Measurements from ENCODE around the gene NAALADL2. TPM values are rescaled to one million over a fixed set of nuclear protein-coding genes. Genes with fewer than 3 reads are reported as not detected.

Gene NAALADL2
- total RNA-seq, 1 donor from 2014 or later: 2.8 TPM

- TF ChIP-seq CTCF (conservative IDR thresholded peaks at IDR 0.05): no peak
- Mint-ChIP-seq H3K4me1 (no peaks in the 10 kb centered on the region), H3K27ac (ENCODE audit: unreplicated experiment) (no peak overlapping the region), H3K9me3 (peaks cover 5% of the 10 kb centered on the region), H3K36me3 (ENCODE audit: low read depth) (no peaks in the 10 kb centered on the region), H3K4me3 (no peak overlapping the region), H3K27me3 (ENCODE audit: low read depth) (no peaks in the 10 kb centered on the region)
- no peak for DNase-seq (ENCODE audit: low read depth, low spot score)
These were observed 726.8 kb downstream of the NAALADL2 start for GRCh38 chr3:175585898-175586297.

GRCh38 chr3:175590745-175591144, 731.6 kb downstream of the NAALADL2 start:
- H3K36me3 Mint-ChIP-seq (ENCODE audit: low read depth): peaks cover 5% of the 10 kb centered on the region

GRCh38 chr3:175591375-175591774, 732.2 kb downstream of the NAALADL2 start:
- peaks cover 11% of the 10 kb centered on the region for H3K9me3 Mint-ChIP-seq
- peaks cover 5% of the 10 kb centered on the region for H3K36me3 Mint-ChIP-seq (ENCODE audit: low read depth)
- no peaks in the 10 kb centered on the region for H3K27me3 Mint-ChIP-seq (ENCODE audit: low read depth)
- H3K27ac Mint-ChIP-seq (ENCODE audit: unreplicated experiment): no peak overlapping the region
- no peak overlapping the region for H3K4me3 Mint-ChIP-seq
- TF ChIP-seq CTCF (conservative IDR thresholded peaks at IDR 0.05): no peak
- H3K4me1 Mint-ChIP-seq: no peaks in the 10 kb centered on the region
- DNase-seq (ENCODE audit: low read depth, low spot score): no peak

More at GRCh38 chr3:175590745-175591144, 731.6 kb downstream of the NAALADL2 start:
- Mint-ChIP-seq H3K27me3 (ENCODE audit: low read depth) (no peaks in the 10 kb centered on the region), H3K9me3 (peaks cover 11% of the 10 kb centered on the region), H3K4me3 (no peak overlapping the region), H3K27ac (ENCODE audit: unreplicated experiment) (no peak overlapping the region), H3K4me1 (no peaks in the 10 kb centered on the region)
- no peak for TF ChIP-seq CTCF (conservative IDR thresholded peaks at IDR 0.05)
- DNase-seq (ENCODE audit: low read depth, low spot score): no peak

GRCh38 chr3:175593331-175593730, 734.2 kb downstream of the NAALADL2 start:
- DNase-seq (ENCODE audit: low read depth, low spot score): no peak
- Mint-ChIP-seq H3K27me3 (ENCODE audit: low read depth) (no peaks in the 10 kb centered on the region), H3K36me3 (ENCODE audit: low read depth) (peaks cover 5% of the 10 kb centered on the region), H3K4me1 (no peaks in the 10 kb centered on the region), H3K27ac (ENCODE audit: unreplicated experiment) (no peak overlapping the region), H3K4me3 (no peak overlapping the region), H3K9me3 (peaks cover 8% of the 10 kb centered on the region)
- TF ChIP-seq CTCF (conservative IDR thresholded peaks at IDR 0.05): no peak

- Mint-ChIP-seq H3K9me3 (peaks cover 10% of the 10 kb centered on the region), H3K4me3 (no peak overlapping the region), H3K4me1 (no peaks in the 10 kb centered on the region), H3K27ac (ENCODE audit: unreplicated experiment) (no peak overlapping the region), H3K27me3 (ENCODE audit: low read depth) (no peaks in the 10 kb centered on the region), H3K36me3 (ENCODE audit: low read depth) (peaks cover 2% of the 10 kb centered on the region)
- TF ChIP-seq CTCF (conservative IDR thresholded peaks at IDR 0.05): no peak
- DNase-seq (ENCODE audit: low read depth, low spot score): no peak
These were observed 739.6 kb downstream of the NAALADL2 start for GRCh38 chr3:175598740-175599139.

- Mint-ChIP-seq H3K4me3 (no peak overlapping the region), H3K9me3 (peaks cover 2% of the 10 kb centered on the region), H3K4me1 (peaks cover 17% of the 10 kb centered on the region)
These were observed 742.4 kb downstream of the NAALADL2 start for GRCh38 chr3:175601521-175601920.

More at GRCh38 chr3:175601521-175601920, 742.4 kb downstream of the NAALADL2 start:
- no peak overlapping the region for H3K27ac Mint-ChIP-seq (ENCODE audit: unreplicated experiment)
- no peak for TF ChIP-seq CTCF (conservative IDR thresholded peaks at IDR 0.05)
- no peaks in the 10 kb centered on the region for H3K27me3 Mint-ChIP-seq (ENCODE audit: low read depth)
- no peaks in the 10 kb centered on the region for H3K36me3 Mint-ChIP-seq (ENCODE audit: low read depth)
- DNase-seq (ENCODE audit: low read depth, low spot score): no peak

All from neural crest cell (in vitro differentiated cells).